ENCODE results near the gene DBI.

Gene DBI

DNA sequence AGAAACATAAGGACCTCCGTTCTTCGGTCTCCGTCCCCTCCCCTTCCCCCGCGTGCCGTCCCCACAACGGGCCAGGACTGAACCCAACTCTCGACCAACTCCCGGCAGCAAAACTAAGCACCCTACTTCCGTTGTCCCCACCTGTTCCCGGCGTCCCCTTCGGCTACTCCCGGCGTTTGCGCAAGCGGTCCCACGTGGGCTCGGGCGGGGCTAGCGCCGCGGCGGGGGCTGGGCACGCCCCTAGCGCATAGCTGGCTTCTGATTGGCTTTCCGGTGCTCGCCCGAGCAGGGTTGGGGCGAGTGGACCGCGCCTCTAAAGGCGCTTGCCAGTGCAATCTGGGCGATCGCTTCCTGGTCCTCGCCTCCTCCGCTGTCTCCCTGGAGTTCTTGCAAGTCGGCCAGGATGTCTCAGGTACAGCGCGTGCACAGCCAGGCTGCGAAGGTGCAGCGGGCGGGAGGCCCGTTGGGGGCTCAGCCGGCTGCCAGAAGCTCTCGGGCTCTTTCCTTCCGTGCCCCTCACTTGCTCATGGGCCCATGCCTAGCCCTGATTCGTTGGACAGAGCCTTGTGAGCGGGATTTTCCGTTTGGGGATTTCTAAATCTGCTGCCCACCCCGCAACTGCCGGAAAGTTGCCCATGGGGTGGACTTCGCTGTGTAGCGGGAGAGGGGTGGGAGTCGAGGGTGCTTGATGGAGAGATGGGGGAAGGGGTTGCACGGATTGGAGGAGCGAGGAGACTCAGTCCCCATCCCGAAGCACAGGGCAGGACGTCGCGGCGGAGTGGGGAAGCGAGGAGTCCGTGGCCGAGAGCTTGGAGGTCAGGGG is at the start of gene DBI, which contains the start of gene C2orf76:
DBI (plus strand) TSS at position 329 of the 823 bp plus-strand sequence; CDS start at position 404, 75 bp downstream.
C2orf76 (minus strand) TSS at position 186 of the 823 bp plus-strand sequence. CDS start 26,875 bp downstream, outside the sequence.
- peak; percentile 92 for DNase-seq

DNA sequence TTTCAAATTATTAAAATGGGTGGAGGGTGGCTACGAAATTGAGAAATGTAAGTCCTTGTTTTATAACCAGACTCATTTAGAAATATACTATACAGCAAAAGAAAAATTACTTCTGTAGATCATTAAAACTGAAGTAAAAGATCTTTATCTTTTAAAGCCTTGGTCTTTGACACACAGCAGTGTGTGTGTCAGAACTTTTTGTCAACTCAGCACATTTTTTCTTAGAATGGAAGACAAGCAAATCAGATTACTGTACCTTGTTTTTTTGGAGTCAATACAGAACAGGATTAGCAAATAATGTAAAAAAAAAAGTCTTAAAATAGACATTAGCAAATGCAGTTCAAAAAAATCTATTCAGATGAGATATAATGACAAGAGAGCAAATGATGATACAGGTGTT is 49.2 kb upstream of the DBI start:
- DNase-seq = no peak

DNA sequence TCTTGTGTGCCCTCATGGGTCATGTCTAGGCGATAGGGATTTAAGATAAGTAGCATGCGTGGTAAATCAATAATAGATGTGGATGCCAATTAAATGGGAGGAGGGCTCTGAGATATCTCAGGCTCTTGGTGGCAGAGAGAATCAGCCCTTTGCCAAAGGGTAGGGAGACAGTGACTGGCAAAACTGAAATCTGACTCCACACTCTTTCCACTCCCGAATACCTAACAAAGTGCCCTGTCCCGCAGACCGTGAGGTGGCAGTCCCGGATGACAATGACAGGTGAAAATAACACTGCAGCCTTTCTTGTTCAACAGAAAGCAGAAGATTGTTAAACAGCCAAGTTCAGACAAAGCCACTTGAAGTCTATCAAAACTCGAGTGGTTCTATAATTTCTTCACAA is 47.2 kb upstream of the DBI start:
- DNase-seq = no peak

DNA sequence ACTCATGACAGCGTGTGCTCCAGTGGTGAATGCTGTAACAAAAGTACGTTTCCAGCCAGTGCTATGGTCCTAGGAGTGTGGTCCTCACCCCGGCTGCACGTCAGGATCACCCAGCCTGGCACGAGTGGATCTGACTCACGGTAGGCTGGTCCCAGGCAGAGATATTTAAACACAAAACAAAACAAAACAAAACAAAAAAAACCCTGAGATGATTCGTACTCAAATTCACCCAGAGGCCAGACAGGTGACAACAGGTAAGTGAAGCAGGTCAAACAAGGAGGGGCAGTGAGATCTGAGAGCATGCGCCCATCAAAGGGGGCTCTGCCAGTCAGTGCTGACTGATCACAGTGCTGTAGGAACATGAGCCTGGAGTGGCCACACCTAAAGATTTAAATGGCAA is 43.3 kb upstream of the DBI start:
- no peak for DNase-seq

DNA sequence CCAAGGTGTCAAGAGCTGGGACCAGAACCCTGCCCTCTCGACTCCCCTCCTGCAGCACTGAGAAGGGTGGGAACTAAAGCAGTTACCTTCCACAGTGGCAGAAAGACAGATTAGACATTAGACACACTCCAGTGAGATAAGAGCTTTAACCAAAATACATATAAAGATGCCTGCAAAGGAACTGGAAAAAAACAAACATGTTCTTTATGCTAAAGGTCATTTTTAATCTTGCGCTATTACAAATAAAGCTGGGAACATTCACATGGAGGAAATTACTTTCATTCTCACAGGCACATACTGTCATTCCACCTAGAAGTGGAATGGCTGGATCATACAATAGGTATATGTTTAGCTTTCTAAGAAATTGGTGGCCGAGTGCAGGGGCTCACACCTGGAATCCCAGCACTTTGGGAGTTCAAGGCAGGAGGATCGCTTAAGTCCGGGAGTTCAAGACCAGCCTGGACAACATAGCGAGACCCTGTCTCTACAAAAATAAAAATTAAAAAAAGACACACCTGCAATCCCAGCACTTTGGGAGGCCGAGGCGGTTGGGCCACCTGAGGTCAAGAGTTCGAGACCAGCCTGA is 42.0 kb upstream of the DBI start:
- no peak for DNase-seq

DNA sequence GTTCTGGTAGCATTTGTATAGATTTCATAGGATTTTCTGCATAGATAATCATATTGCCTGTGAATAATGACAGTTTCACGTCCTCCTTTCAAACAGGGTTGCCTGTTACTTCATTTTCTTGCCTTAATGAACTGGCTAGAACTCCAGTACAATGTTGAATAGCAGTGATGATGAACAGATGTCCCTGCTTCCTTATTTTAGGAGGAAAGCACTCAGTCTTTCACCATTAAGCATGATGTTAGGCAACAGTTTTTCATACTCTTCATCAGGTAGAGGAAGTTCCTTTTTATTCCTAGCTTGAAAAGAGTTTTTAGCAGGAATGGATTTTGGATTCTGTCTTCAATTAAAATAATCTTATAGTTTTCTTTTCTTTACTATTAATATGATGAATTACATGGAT is 39.8 kb upstream of the DBI start:
- no peak for DNase-seq

DNA sequence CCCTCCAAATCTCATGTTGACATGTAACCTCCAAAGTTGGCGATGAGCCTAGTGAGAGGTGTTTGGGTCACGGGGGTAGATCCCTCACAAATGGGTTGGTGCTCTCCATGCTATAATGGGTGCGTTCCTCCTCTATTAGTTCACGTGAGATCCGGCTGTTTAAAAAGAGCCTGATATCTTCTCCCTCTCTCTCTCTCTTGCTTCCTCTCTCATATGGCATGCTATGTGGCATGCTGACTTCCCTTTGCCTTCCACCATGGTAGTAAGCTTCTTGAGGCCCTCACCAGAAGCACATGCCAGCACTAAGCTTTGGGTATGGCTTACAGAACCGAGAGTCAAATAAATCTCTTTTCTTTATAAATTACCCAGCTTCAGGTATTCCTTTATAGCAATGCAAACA is 39.3 kb upstream of the DBI start:
- DNase-seq = no peak

DNA sequence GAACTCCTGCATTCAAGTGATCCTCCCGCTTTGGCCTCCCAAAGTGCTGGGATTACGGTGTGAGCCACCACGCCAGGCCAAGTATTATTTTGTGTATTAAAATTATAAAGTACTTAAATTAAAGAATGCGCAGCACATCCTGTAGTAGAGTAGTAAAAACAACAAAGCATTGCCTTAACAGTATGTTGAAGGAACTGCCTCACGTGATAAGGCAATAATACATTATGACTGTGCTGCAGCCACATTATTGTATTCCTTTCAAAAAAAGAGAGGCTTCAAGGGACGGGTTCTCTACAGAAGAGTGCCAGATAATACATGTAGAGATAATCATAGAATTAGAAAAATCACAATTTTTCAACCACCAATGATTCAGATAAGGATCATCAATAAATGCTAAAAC is 33.8 kb upstream of the DBI start:
- DNase-seq = no peak

DNA sequence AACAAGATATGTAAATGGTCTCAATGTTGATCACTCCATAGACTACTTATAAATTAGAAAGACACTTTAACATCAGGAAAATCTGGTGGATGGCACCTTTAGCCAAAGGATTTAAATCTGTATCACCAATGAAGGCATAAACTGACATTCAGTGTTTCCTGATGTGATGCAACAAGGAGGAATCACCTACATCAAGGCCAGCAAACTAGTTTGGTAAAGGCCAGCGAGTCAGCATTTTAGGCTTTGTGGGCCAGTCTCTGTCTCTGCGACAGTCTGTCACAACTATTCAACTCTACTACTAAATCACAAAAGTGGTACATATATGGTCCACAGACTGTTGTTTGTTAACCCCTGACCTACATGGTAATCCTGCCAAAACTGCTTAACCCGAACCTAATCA is 33.4 kb upstream of the DBI start:
- DNase-seq = no peak

DNA sequence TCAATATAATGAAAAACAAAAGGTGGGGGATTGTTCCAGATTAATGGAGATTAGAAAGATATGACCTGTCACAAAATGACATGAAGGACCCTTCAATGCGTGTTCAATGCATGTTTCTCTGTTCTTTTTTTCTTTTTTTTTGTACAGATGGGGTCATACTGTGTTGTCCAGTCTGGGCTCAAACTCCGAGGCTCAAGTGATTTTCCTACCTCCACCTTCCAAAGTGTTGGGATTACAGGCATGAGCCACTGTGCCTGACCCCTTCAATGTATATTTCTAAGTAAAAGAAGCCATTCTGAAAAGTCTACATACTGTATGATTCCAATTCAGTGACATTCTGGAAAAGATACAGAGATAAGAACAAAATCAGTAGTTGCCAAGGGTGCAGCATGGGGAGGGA is 32.9 kb upstream of the DBI start:
- DNase-seq = no peak

DNA sequence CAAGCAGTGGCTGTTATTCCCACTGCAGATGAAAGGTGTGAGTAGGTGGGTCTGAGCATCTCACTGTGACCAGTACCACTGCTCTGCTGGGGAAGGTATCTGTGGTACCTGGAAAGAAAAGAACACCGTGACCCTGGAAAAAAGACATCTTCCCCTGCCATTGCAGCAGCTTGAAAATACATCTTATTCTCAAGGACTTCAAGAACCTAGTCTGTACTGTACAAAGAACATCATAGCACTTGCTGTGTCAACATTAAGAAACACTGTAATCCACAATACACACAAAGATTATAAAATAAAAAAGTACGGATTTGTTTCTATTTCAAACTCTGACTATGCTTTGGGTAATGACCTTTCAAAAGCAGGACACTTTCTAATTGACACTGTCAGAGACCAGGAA is 29.0 kb upstream of the DBI start:
- no peak for DNase-seq

DNA sequence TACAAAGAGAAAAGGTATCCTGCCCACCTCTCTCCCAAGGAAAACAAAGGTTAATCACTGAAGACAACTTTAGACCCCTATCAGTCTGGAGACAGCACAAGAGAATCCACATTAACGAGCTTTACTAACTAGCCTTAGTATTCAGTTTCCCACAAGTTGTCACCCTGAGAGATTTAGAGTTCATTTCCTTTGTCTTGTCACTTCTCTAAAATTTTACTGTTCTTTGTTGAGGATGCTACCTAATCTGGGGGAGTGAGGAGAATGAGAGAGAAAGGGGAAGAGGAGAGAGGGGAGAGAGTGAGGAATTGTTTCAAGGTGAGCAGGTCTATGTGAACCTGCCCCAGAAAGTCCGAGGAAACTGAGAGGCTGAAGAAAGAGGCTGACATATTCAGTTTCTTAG is 28.5 kb upstream of the DBI start:
- DNase-seq = no peak

DNA sequence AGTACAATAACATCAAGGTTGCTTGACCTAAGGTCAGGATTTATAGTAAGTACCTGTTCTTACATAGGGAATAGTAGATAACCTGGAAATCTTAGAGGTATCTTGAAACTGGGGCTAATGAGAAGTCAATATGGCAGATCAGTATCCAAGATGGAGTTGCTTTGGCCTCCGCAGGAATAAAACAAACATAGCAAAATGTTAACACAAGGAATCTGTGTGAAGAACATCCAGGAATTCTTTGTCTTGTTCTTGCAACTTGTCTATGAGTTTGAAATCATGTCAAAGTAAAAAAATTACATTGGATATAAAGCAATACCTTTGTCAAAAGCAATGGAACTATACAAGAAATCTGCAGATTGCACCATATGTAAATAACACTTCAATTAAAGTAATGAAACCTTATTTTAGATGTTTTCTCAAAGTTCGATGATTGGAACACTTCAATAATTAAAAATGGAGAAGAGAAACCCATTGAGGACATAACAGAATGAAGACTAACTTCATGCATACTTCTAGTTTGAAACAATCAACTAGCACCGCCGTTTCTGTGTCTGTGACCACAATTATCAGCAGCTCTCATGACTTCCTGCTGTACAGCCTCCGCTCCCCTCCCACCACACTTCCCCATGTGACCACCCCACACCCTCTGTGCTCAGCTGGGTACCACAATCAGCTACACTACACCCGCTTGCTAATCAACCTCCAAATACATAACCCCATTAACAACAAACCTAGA is 27.8 kb upstream of the DBI start:
- no peak for DNase-seq

DNA sequence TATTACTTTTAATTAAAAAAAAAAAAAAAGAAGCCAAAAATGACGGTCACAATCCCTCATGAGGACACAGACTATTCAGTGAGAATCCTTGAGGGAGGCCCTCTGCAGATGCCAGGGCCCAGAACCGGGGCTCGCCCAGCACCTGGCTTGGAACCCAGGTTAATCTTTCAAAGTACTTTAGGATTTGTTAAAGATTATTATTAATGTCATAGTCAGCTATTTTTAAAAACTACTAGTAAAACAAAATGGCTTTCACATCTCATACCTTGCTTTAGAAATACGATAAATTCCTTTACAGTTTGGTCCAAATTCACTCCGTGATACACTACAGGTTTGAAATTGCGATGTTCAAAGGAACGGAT is 27.2 kb upstream of the DBI start:
- no peak for DNase-seq

DNA sequence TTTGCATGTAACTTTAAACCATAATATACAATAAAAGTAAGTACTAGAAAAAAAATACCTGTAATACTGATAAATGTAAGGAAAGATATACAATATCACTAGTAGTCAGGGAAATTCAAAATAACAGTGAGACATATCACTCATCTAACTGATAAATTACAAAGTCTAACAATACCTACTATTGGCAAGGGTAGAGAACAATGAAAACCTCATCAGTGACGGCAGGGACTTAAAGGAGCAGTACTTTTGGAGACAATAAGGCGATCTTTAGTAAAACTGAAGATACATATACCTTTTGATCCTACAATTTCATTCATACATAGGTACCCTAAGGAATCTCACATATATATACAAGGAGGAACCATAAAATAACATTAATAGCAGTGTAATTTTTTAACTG is 25.1 kb upstream of the DBI start:
- DNase-seq = no peak

DNA sequence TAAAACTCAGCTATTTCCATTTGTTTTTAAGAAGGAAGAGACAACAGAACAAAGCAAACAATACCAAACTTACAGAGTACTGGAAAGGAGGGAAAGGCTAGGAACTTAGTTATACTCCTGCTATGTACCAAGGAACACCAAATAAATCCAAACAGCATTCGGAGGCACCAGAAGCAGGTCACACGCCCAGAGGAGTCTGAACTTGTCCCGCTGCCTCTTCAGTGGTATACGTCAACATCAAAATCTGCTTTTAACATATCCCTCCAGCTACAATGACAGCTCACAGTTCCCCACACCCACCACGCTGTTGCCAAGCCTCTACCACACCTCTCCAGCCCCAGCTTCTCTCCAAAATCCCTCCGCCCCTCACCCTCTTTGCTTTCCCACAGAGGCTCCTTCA is 17.5 kb upstream of the DBI start:
- no peak for DNase-seq

DNA sequence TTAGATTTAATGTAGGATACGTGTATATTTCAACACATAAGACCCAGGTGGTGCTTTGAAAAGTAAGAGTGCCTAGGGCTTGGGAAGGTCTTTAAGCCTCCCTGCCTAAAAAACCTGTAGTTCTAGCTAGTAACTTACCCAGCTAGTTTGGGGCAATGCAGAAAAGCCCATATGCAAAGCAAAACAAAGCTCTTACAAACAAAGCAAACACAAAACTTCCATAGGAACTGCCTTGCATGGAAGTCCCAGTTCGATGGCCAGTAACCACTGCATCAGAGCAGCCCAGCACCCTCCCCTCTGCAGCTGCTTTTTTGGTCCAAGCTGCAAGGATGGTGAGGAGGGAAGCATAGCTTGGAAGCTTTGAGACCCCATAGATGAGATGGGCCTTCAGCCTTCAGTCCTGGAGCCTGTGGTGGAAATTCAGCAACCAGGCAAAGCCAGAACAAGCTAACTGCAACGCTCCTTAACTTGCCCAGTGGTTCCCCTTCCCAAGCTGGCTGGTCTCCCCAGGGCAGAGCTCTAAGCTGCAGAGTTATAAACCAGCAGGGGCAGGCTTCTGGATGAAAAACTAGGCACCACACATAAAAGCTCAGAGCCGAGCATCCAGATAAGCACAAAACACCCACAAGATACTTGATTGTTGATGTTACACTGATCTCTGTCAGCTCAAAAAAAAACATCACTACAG is 16.3 kb upstream of the DBI start:
- DNase-seq = no peak

DNA sequence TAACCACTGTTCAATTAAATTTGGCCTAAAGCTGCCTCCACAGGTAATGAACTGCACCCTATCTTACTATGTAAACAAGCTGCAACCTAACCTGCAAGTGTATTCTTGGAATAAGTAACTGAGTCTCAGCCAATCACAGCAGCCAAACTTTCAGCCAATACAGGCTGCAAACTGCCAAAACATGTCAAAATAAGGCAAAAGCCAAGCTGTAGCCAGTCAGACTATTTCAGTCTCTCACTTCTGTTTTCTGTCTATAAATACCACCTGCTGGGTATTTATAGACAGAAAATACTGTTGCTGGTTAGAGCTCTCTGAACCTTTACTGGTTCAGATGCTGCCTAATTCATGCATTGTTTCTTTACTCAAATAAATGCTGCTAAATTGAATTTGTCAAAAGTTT is 14.4 kb upstream of the DBI start:
- DNase-seq = no peak

DNA sequence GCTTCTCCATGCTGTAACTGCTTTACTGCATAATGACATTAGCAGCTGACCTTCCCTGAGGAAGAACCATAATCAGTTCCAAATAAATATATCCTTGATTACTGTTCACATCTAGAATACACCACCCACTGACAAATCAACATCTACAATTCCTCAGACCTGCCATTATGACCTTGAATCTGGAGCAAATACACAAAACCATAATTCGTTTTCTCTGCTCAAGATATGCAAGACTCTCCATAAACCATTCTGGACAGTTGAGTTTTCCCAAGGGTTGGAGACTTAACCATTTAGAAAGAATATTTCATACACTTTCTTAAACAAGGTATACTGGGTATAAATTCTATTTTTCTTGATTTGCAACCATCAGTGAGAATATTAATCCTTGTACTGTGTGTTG is 11.9 kb upstream of the DBI start:
- no peak for DNase-seq

DNA sequence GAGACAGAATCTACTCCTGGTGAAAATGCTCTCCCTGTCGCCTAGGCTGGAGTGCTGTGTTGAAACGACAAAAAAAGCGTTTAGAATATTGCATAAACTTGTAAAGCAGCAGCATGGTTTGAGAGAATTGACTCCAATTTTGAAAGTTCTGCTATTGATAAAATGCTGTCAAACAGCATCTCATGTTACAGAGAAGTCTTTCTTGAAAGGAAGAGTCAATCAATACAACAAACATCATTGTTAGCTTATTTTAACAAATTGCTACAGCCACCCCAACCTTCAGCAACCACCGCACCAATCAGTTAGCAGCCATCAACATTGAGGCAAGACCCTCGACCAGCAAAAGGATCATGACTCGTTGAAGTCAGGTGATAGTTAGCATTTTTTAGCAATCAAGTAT is 7.0 kb upstream of the DBI start:
- DNase-seq = no peak

DNA sequence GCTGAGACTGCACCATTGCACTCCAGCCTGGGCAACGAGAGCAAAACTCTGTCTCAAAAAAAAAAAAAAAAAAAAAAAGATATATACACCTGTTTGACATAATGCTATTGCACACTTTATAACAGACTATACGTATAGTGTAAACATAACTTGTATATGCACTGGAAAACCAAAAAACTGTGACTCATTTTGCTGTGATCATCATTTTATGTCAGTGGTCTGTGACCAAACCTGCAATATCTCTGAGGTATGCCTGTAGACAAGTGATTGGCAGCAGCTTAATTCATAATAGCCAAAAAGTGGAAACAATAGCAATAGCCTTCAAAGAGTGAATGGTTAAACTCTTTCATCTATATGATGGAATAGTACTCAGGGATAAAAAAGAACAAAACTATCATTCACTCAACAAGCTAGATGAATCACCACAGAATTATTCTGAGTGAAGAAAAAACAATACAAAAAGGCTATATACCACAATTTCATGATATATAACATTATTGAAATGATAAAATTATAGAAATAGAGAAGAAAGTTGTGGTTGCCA is 6.3 kb upstream of the DBI start:
- no peak for DNase-seq

DNA sequence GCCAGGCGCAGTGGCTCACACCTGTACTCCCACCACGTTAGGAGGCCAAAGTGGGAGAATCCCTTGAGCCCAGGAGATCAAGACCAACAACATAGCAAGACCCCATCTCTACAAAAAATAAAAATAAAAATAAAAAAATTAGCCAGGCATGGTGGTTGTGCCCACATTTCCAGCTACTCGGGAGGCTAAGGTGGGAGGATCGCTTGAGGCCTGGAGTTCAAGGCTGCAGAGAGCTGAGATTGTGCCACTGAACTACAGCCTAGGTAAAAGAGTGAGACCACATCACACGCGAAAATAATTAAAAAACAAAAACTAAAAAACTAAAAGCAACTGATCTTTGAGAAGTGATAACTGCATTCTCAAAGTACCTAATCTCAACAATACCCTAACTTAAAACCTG is 2.0 kb upstream of the DBI start:
- no peak for DNase-seq

DNA sequence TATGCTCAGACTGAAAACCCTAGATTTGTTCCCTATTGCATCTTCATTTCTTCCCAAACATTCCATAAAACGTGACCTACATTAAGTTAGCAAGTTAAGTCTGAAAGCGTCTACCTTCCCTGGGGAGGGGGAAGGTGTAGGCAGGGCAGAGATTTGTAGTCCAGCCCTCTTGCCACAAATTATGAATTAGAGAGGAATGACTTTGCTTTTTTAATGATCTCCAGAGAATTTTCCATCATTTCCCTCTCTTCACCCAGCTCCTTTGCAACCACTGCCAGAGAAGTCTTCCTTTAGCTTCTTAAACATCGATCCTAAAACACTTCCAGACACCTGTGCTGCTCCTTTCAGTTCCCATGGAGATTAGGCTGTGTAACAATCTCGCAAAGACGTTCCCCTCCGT is 1.3 kb upstream of the DBI start:
- DNase-seq = no peak

Data from COR-L47 (cell line).